HG02642 (cell line): ENCODE measurements around the gene FZR1.

Experiments
- ATAC-seq: cut with Tn5 transposase; IDR thresholded peaks from one replicate; pipeline ENCODE4 v1.9.1; 2021; ENCODE audit warnings: mild to moderate bottlenecking; ENCODE audit not compliant: unreplicated experiment, poor library complexity

The FZR1 gene

GRCh38 chr19:3471954-3472655 lies 34.0 kb upstream of the FZR1 start:
- ATAC-seq: no peak

GRCh38 chr19:3474010-3474409 lies 32.1 kb upstream of the FZR1 start:
- no peak for ATAC-seq

GRCh38 chr19:3474614-3475013 lies 31.5 kb upstream of the FZR1 start:
- no peak for ATAC-seq

GRCh38 chr19:3475449-3475848 lies 30.7 kb upstream of the FZR1 start:
- no peak for ATAC-seq

GRCh38 chr19:3476830-3477229 lies 29.3 kb upstream of the FZR1 start:
- no peak for ATAC-seq

GRCh38 chr19:3477506-3477905 lies 28.6 kb upstream of the FZR1 start:
- ATAC-seq: no peak

- ATAC-seq: no peak
Observed at GRCh38 chr19:3477951-3478350, 28.2 kb upstream of the FZR1 start.

GRCh38 chr19:3478409-3479176 lies 27.5 kb upstream of the FZR1 start:
- ATAC-seq: no peak

GRCh38 chr19:3479177-3479833 lies 26.8 kb upstream of the FZR1 start:
- ATAC-seq: no peak

- no peak for ATAC-seq
Observed at GRCh38 chr19:3479834-3480215, 26.3 kb upstream of the FZR1 start.

GRCh38 chr19:3480383-3481091 lies 25.6 kb upstream of the FZR1 start, which contains the start of gene SMIM24:
Gene SMIM24 (minus strand): TSS chr19:3480525. CDS start chr19:3480463, 62 bp downstream.
- no peak for ATAC-seq

GRCh38 chr19:3481241-3482090 lies 24.6 kb upstream of the FZR1 start:
- no peak for ATAC-seq

GRCh38 chr19:3482507-3483225 lies 23.4 kb upstream of the FZR1 start:
- no peak for ATAC-seq

GRCh38 chr19:3483226-3483628 lies 22.9 kb upstream of the FZR1 start, which contains the start of gene SMIM44:
Gene SMIM44 (minus strand): TSS chr19:3483441. CDS start chr19:3483403, 38 bp downstream.
- no peak for ATAC-seq

- no peak for ATAC-seq
Observed at GRCh38 chr19:3491396-3492119, 14.6 kb upstream of the FZR1 start.

- ATAC-seq: no peak
Observed at GRCh38 chr19:3492131-3492839, 13.8 kb upstream of the FZR1 start.

GRCh38 chr19:3492919-3493318 lies 13.2 kb upstream of the FZR1 start:
- ATAC-seq: no peak

GRCh38 chr19:3493651-3494050 lies 12.5 kb upstream of the FZR1 start:
- no peak for ATAC-seq
